Mesenchymal stem cell (in vitro differentiated cells and primary cell): ENCODE results near the gene C6orf47.

Experiments
- DNase-seq: peaks from one replicate; pipeline ENCODE4 v3.0.0-alpha.2; 2013
- H2AFZ ChIP-seq: one replicate; pipeline ENCODE4 v1.6.1; 2013; ENCODE audit warnings: low read depth, mild to moderate bottlenecking, control low read depth, inconsistent platforms, low read length, moderate library complexity
- H2AK5ac ChIP-seq: 2 replicates; pipeline ENCODE4 v1.6.1; 2013; ENCODE audit warnings: low read length, moderate library complexity, mild to moderate bottlenecking, inconsistent platforms; ENCODE audit not compliant: severe bottlenecking
- H2BK120ac ChIP-seq: one replicate; pipeline ENCODE4 v1.6.1; 2013; ENCODE audit warnings: low read depth, mild to moderate bottlenecking, inconsistent platforms, low read length, moderate library complexity
- H2BK12ac ChIP-seq, 2 experiments: one replicate each; pipeline ENCODE4 v1.6.1; 2013; ENCODE audit warnings: inconsistent platforms in 2 of 2, low read length in 2 of 2, mild to moderate bottlenecking in 2 of 2, moderate library complexity in 2 of 2, control low read depth in 1 of 2
- H2BK15ac ChIP-seq: one replicate; pipeline ENCODE4 v1.6.1; 2013; ENCODE audit warnings: mild to moderate bottlenecking, low read depth, inconsistent platforms; ENCODE audit not compliant: poor library complexity, severe bottlenecking
- H2BK5ac ChIP-seq: 2 replicates; pipeline ENCODE4 v1.6.1; 2013; ENCODE audit warnings: low read depth, mild to moderate bottlenecking, low read length, control low read depth, inconsistent platforms; ENCODE audit not compliant: poor library complexity, severe bottlenecking
- H3K14ac ChIP-seq, 2 experiments: one replicate each; pipeline ENCODE4 v1.6.1; 2013; ENCODE audit warnings: inconsistent platforms in 2 of 2, low read length in 2 of 2, control low read depth in 1 of 2, mild to moderate bottlenecking in 1 of 2, moderate library complexity in 1 of 2
- H3K18ac ChIP-seq, 2 experiments: one replicate each; pipeline ENCODE4 v1.6.1; 2013; ENCODE audit warnings: inconsistent platforms in 2 of 2, low read length in 2 of 2, control low read depth in 1 of 2, low read depth in 1 of 2, mild to moderate bottlenecking in 1 of 2
- H3K23ac ChIP-seq, 2 experiments: one replicate each; pipeline ENCODE4 v1.6.1; 2013; ENCODE audit warnings: inconsistent platforms in 2 of 2, low read length in 2 of 2, mild to moderate bottlenecking in 2 of 2, moderate library complexity in 2 of 2, control low read depth in 1 of 2
- H3K27ac ChIP-seq: 2 replicates; pipeline ENCODE4 v1.5.1; 2013; ENCODE audit warnings: mild to moderate bottlenecking, moderate library complexity, low read length, control low read depth, inconsistent platforms; ENCODE audit not compliant: poor library complexity, severe bottlenecking
- H3K27me3 ChIP-seq, 2 experiments: 2 replicates each; pipeline versions ENCODE4 v1.6.1 to v1.7.0; 2013; ENCODE audit warnings: low read length in 2 of 2, mild to moderate bottlenecking in 2 of 2, moderate library complexity in 2 of 2, control low read depth in 1 of 2, inconsistent platforms in 1 of 2; ENCODE audit not compliant: control insufficient read depth in 1 of 2, insufficient read depth in 1 of 2
- H3K36me3 ChIP-seq, 2 experiments: 2 replicates each; pipeline versions ENCODE4 v1.6.1 to v1.7.0; 2013; ENCODE audit warnings: low read length in 2 of 2, control low read depth in 1 of 2, inconsistent platforms in 1 of 2, low read depth in 1 of 2, mild to moderate bottlenecking in 1 of 2; ENCODE audit not compliant: insufficient read depth in 2 of 2, control insufficient read depth in 1 of 2
- H3K4ac ChIP-seq, 2 experiments: one replicate each; pipeline ENCODE4 v1.6.1; 2013; ENCODE audit warnings: inconsistent platforms in 2 of 2, low read length in 2 of 2, mild to moderate bottlenecking in 2 of 2, moderate library complexity in 2 of 2, control low read depth in 1 of 2, low read depth in 1 of 2
- H3K4me1 ChIP-seq: 2 replicates; pipeline ENCODE4 v1.6.1; 2013; ENCODE audit warnings: low read depth, low read length, control low read depth; ENCODE audit not compliant: control insufficient read depth, insufficient read depth
- H3K4me2 ChIP-seq: 2 replicates; pipeline ENCODE4 v1.6.1; 2013; ENCODE audit warnings: low read length, mild to moderate bottlenecking, inconsistent platforms; ENCODE audit not compliant: poor library complexity, severe bottlenecking
- H3K4me3 ChIP-seq, 2 experiments: 2 replicates each; pipeline versions ENCODE4 v1.5.1 to v1.7.0; 2013; ENCODE audit warnings: low read length in 2 of 2, mild to moderate bottlenecking in 2 of 2, control low read depth in 1 of 2, low read depth in 1 of 2; ENCODE audit not compliant: insufficient read depth in 1 of 2
- H3K79me1 ChIP-seq: replicated peaks from 2 replicates; pipeline ENCODE4 v1.6.1; 2013; ENCODE audit warnings: mild to moderate bottlenecking, control low read depth, low read length, inconsistent platforms; ENCODE audit not compliant: poor library complexity, severe bottlenecking
- H3K9ac ChIP-seq: 2 replicates; pipeline ENCODE4 v1.7.0; 2013; ENCODE audit warnings: mild to moderate bottlenecking, low read length, moderate library complexity
- H3K9me3 ChIP-seq: 2 replicates; pipeline ENCODE4 v1.7.0; 2013; ENCODE audit warnings: mild to moderate bottlenecking, low read length; ENCODE audit not compliant: control insufficient read depth
- H4K8ac ChIP-seq: one replicate; pipeline ENCODE4 v1.6.1; 2013; ENCODE audit warnings: inconsistent platforms, mild to moderate bottlenecking, low read length, moderate library complexity
- H4K91ac ChIP-seq: one replicate; pipeline ENCODE4 v1.6.1; 2013; ENCODE audit warnings: mild to moderate bottlenecking, low read length, inconsistent platforms
- WGBS: methylation state at CpG from one replicate; pipeline ENCODE4 v1.1.7; 2013; ENCODE audit warnings: mixed read lengths; 5-methylcytosine and 5-hydroxymethylcytosine counted together

C6orf47 gene

GRCh38 chr6:31701666-31702404 is 41.3 kb upstream of the C6orf47 start:
- Histone ChIP-seq H2BK5ac (no peak overlapping the region), H3K79me1 (peaks cover 18% of the 10 kb centered on the region), H2BK12ac (no peak overlapping the region), H3K23ac (no peak overlapping the region), H2AK5ac (no peak overlapping the region), H3K9ac (peak overlapping the region; percentile 98), H2BK15ac (peak overlapping the region; percentile 76), H3K4me3 (peak overlapping the region; percentile 21 to 97), H3K9me3 (no peaks in the 10 kb centered on the region), H3K27ac (no peak overlapping the region), H3K14ac (peak overlapping the region in 1 of 2 experiments; percentile 19), H3K18ac (peak overlapping the region in 1 of 2 experiments; percentile 41), H4K91ac (no peak overlapping the region), H4K8ac (no peak overlapping the region), H3K36me3 (peaks cover 13 to 20% of the 10 kb centered on the region in 2 experiments), H2AFZ (no peak overlapping the region), H2BK120ac (no peak overlapping the region), H3K4me1 (peaks cover 15% of the 10 kb centered on the region), H3K27me3 (no peaks in the 10 kb centered on the region), H3K4me2 (peak overlapping the region; percentile 70), H3K4ac (peak overlapping the region in 1 of 2 experiments; percentile 15)
- DNase-seq, result peak; percentile 66
- 49% methylated on average over 7 of the region's 7 CpGs for WGBS

- no peak overlapping the region for H3K27ac ChIP-seq
- H3K36me3 ChIP-seq, result peaks cover 15 to 28% of the 10 kb centered on the region in 2 experiments
- H3K4me2 ChIP-seq, result no peak overlapping the region
- peaks cover 18% of the 10 kb centered on the region for H3K79me1 ChIP-seq
- no peak overlapping the region for H2BK120ac ChIP-seq
- H3K27me3 ChIP-seq, result no peaks in the 10 kb centered on the region
- H3K4me1 ChIP-seq, result peaks cover 15% of the 10 kb centered on the region
- H3K18ac ChIP-seq, result no peak overlapping the region
- H2BK12ac ChIP-seq, result no peak overlapping the region
- no peak overlapping the region for H3K23ac ChIP-seq
- no peak overlapping the region for H2BK15ac ChIP-seq
- H3K4me3 ChIP-seq, result peak overlapping the region in 1 of 2 experiments; percentile 97
- no peak overlapping the region for H4K91ac ChIP-seq
- no peak overlapping the region for H2BK5ac ChIP-seq
- no peak overlapping the region for H2AFZ ChIP-seq
- DNase-seq, result no peak
- peak overlapping the region in 1 of 2 experiments; percentile 70 for H3K14ac ChIP-seq
- WGBS, result 96% methylated on average over 4 of the region's 5 CpGs
- H2AK5ac ChIP-seq, result no peak overlapping the region
- H3K9me3 ChIP-seq, result no peaks in the 10 kb centered on the region
- no peak overlapping the region for H3K4ac ChIP-seq
- H3K9ac ChIP-seq, result peak overlapping the region; percentile 98
- H4K8ac ChIP-seq, result peak overlapping the region; percentile 35
Observed at GRCh38 chr6:31700740-31701401, 40.3 kb upstream of the C6orf47 start.

- Histone ChIP-seq H3K4me3 (no peak overlapping the region), H2AFZ (no peak overlapping the region), H4K91ac (no peak overlapping the region), H2BK12ac (no peak overlapping the region), H2AK5ac (no peak overlapping the region), H3K79me1 (peaks cover 20% of the 10 kb centered on the region), H3K27me3 (no peaks in the 10 kb centered on the region), H3K23ac (no peak overlapping the region), H3K9ac (peak overlapping the region; percentile 53), H2BK5ac (no peak overlapping the region), H3K4ac (no peak overlapping the region), H2BK120ac (no peak overlapping the region), H3K4me1 (peaks cover 10% of the 10 kb centered on the region), H3K14ac (no peak overlapping the region), H3K18ac (no peak overlapping the region), H3K9me3 (no peaks in the 10 kb centered on the region), H4K8ac (no peak overlapping the region), H3K36me3 (peaks cover 43 to 56% of the 10 kb centered on the region in 2 experiments), H2BK15ac (no peak overlapping the region), H3K27ac (no peak overlapping the region), H3K4me2 (no peak overlapping the region)
- no peak for DNase-seq
- 56% methylated on average over 3 of the region's 3 CpGs for WGBS
Observed at GRCh38 chr6:31697555-31697954, 37.0 kb upstream of the C6orf47 start.

GRCh38 chr6:31693535-31693934 is 33.0 kb upstream of the C6orf47 start:
- peaks cover 2% of the 10 kb centered on the region for H3K4me1 ChIP-seq
- H2BK120ac ChIP-seq, result no peak overlapping the region
- no peak overlapping the region for H2BK12ac ChIP-seq
- no peak overlapping the region for H2BK15ac ChIP-seq
- no peak overlapping the region for H3K18ac ChIP-seq
- H3K9ac ChIP-seq, result no peak overlapping the region
- no peak overlapping the region for H3K4me2 ChIP-seq
- H3K4ac ChIP-seq, result no peak overlapping the region
- H2AK5ac ChIP-seq, result no peak overlapping the region
- no peak overlapping the region for H2AFZ ChIP-seq
- H4K8ac ChIP-seq, result no peak overlapping the region
- WGBS, result 96% methylated on average over 5 of the region's 6 CpGs
- no peak overlapping the region for H2BK5ac ChIP-seq
- no peak overlapping the region for H3K14ac ChIP-seq
- peaks cover 66 to 79% of the 10 kb centered on the region in 2 experiments for H3K36me3 ChIP-seq
- H3K23ac ChIP-seq, result no peak overlapping the region
- no peak overlapping the region for H4K91ac ChIP-seq
- no peaks in the 10 kb centered on the region for H3K27me3 ChIP-seq
- H3K27ac ChIP-seq, result no peak overlapping the region
- DNase-seq, result no peak
- no peak overlapping the region for H3K4me3 ChIP-seq
- H3K9me3 ChIP-seq, result no peaks in the 10 kb centered on the region
- peaks cover 13% of the 10 kb centered on the region for H3K79me1 ChIP-seq
